K562 (cell line): ENCODE results near the gene NIN.

Experiments used
- EP300 ChIP-seq: IDR thresholded peaks from 2 replicates; pipeline ENCODE4 v1.6.1; 2012; ENCODE audit warnings: low read length, improper control_type of control experiment
- GABPB1 ChIP-seq: sonication (generic); formaldehyde crosslinking; IDR thresholded peaks from 2 replicates; pipeline ENCODE4 v1.8.0; 2022; ENCODE audit warnings: mild to moderate bottlenecking, missing genetic modification reagents
- JUND ChIP-seq, 2 experiments: IDR thresholded peaks; 2 replicates in 1 of 2; 3 replicates in 1 of 2; pipeline ENCODE4 v1.6.1; 2011; ENCODE audit warnings: borderline replicate concordance in 2 of 2, low read depth in 2 of 2, low read length in 2 of 2, improper control_type of control experiment in 1 of 2, missing biosample characterization in 1 of 2, missing genetic modification characterization in 1 of 2, missing genetic modification reagents in 1 of 2
- MEIS2 ChIP-seq: fragments of 450-650 bp; IDR thresholded peaks from 2 replicates; pipeline ENCODE4 v1.6.1; 2014; ENCODE audit warnings: mild to moderate bottlenecking; ENCODE audit not compliant: partially characterized antibody
- ZFP1 ChIP-seq: fragments of 450-650 bp; formaldehyde crosslinking; IDR thresholded peaks from 2 replicates; pipeline ENCODE4 v1.4.0; 2020; ENCODE audit warnings: mild to moderate bottlenecking, mixed read lengths
- TF ChIP-seq, protein P1 (sequence below): fragments of 150-350 bp; IDR thresholded peaks from 2 replicates; pipeline ENCODE4 v1.6.1; 2014; ENCODE audit warnings: low read depth, mild to moderate bottlenecking, low read length, borderline replicate concordance

GRCh38 chr14:50726372-50727107 lies 104.4 kb downstream of the NIN start:
- TF ChIP-seq ZFP1: no peak
- no peak for TF ChIP-seq EP300
- TF ChIP-seq MEIS2: no peak
- no peak for TF ChIP-seq JUND (IDR thresholded peaks at IDR 0.05; ENCODE audit: borderline replicate concordance, low read depth, low read length)
- no peak for TF ChIP-seq JUND (tag; IDR thresholded peaks at IDR 0.05; ENCODE audit: borderline replicate concordance, low read depth, low read length)
- TF ChIP-seq, protein P1, sequence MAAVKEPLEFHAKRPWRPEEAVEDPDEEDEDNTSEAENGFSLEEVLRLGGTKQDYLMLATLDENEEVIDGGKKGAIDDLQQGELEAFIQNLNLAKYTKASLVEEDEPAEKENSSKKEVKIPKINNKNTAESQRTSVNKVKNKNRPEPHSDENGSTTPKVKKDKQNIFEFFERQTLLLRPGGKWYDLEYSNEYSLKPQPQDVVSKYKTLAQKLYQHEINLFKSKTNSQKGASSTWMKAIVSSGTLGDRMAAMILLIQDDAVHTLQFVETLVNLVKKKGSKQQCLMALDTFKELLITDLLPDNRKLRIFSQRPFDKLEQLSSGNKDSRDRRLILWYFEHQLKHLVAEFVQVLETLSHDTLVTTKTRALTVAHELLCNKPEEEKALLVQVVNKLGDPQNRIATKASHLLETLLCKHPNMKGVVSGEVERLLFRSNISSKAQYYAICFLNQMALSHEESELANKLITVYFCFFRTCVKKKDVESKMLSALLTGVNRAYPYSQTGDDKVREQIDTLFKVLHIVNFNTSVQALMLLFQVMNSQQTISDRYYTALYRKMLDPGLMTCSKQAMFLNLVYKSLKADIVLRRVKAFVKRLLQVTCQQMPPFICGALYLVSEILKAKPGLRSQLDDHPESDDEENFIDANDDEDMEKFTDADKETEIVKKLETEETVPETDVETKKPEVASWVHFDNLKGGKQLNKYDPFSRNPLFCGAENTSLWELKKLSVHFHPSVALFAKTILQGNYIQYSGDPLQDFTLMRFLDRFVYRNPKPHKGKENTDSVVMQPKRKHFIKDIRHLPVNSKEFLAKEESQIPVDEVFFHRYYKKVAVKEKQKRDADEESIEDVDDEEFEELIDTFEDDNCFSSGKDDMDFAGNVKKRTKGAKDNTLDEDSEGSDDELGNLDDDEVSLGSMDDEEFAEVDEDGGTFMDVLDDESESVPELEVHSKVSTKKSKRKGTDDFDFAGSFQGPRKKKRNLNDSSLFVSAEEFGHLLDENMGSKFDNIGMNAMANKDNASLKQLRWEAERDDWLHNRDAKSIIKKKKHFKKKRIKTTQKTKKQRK: no peak
- TF ChIP-seq GABPB1 (CRISPR knock-in tag): no peak
